ENCODE data around the gene MTHFD2L.

DNA sequence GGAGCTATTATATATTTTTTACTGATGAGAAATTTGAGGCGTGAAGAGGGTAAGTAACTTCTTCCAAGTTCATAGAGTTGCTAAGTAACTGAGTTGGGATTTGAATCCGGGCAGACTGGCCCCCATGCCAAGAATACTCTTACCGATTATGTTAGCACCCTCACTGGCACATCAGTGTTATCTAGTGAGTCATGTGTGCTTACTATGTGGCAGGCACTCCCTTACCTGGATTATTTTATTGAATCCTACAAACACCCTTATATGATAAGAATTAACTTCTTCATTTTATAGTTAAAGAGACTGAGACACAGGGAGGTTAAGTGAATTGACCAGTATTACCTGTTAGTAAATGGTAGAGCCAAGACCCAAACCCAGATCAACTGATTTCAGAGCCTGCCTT, 20.9 kb downstream of the MTHFD2L start:
- TF ChIP-seq, protein P1, sequence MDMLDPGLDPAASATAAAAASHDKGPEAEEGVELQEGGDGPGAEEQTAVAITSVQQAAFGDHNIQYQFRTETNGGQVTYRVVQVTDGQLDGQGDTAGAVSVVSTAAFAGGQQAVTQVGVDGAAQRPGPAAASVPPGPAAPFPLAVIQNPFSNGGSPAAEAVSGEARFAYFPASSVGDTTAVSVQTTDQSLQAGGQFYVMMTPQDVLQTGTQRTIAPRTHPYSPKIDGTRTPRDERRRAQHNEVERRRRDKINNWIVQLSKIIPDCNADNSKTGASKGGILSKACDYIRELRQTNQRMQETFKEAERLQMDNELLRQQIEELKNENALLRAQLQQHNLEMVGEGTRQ (IDR thresholded peaks at IDR 0.05; ENCODE audit: borderline replicate concordance, low read depth, low read length): no peak
- TF ChIP-seq KAT2A (conservative IDR thresholded peaks at IDR 0.05; ENCODE audit: control insufficient read depth, low read depth, low read length): no peak
- no peak for TF ChIP-seq POLR2A (IDR thresholded peaks at IDR 0.05; ENCODE audit: low read depth, low read length)
- no peak for TF ChIP-seq EED (IDR thresholded peaks at IDR 0.05; ENCODE audit: low read depth)
- TF ChIP-seq CHD2 (IDR thresholded peaks at IDR 0.05; ENCODE audit: borderline replicate concordance, low read depth, low read length): no peak
- TF ChIP-seq NFIC (IDR thresholded peaks at IDR 0.05; ENCODE audit: low read depth, low read length): no peak
- TF ChIP-seq, protein P2, sequence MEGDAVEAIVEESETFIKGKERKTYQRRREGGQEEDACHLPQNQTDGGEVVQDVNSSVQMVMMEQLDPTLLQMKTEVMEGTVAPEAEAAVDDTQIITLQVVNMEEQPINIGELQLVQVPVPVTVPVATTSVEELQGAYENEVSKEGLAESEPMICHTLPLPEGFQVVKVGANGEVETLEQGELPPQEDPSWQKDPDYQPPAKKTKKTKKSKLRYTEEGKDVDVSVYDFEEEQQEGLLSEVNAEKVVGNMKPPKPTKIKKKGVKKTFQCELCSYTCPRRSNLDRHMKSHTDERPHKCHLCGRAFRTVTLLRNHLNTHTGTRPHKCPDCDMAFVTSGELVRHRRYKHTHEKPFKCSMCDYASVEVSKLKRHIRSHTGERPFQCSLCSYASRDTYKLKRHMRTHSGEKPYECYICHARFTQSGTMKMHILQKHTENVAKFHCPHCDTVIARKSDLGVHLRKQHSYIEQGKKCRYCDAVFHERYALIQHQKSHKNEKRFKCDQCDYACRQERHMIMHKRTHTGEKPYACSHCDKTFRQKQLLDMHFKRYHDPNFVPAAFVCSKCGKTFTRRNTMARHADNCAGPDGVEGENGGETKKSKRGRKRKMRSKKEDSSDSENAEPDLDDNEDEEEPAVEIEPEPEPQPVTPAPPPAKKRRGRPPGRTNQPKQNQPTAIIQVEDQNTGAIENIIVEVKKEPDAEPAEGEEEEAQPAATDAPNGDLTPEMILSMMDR (IDR thresholded peaks at IDR 0.05 in 2 of 3, conservative IDR thresholded peaks at IDR 0.05 in 1 of 3; ENCODE audit: control insufficient read depth in 2 of 3, extremely low read depth in 1 of 3, insufficient read depth in 1 of 3, low read depth in 3 of 3, low read length in 3 of 3): no peak
- no peak for TF ChIP-seq CHD4 (IDR thresholded peaks at IDR 0.05)
- TF ChIP-seq GATAD2B (conservative IDR thresholded peaks at IDR 0.05; ENCODE audit: low read depth): no peak
